ENCODE data around the gene ZNRF2.

The ZNRF2 gene

GRCh38 chr7:30268586-30268985, 15.8 kb upstream of the ZNRF2 start:
- Histone ChIP-seq H3K4me1 (peaks cover 7% of the 10 kb centered on the region), H3K9me3 (ENCODE audit: control insufficient read depth, low read length) (no peaks in the 10 kb centered on the region), H3K4me3 (ENCODE audit: low read depth, low read length) (no peak overlapping the region), H3K9ac (no peak overlapping the region), H3K4me2 (ENCODE audit: low read length) (no peak overlapping the region), H3K27ac (no peak overlapping the region), H3K36me3 (ENCODE audit: control insufficient read depth, insufficient read depth, low read length) (no peaks in the 10 kb centered on the region), H2AFZ (no peak overlapping the region), H3K79me2 (no peaks in the 10 kb centered on the region), H3K27me3 (ENCODE audit: control insufficient read depth, insufficient read depth, low read length) (no peaks in the 10 kb centered on the region)
- TF ChIP-seq CTCF (IDR thresholded peaks at IDR 0.05): no peak

GRCh38 chr7:30269490-30269889, 14.9 kb upstream of the ZNRF2 start:
- Histone ChIP-seq H3K27ac (peak overlapping the region; percentile 11), H3K27me3 (ENCODE audit: control insufficient read depth, insufficient read depth, low read length) (no peaks in the 10 kb centered on the region), H3K36me3 (ENCODE audit: control insufficient read depth, insufficient read depth, low read length) (no peaks in the 10 kb centered on the region), H3K79me2 (no peaks in the 10 kb centered on the region), H3K9me3 (ENCODE audit: control insufficient read depth, low read length) (no peaks in the 10 kb centered on the region), H3K4me1 (peaks cover 7% of the 10 kb centered on the region), H2AFZ (peak overlapping the region; percentile 68), H3K4me2 (ENCODE audit: low read length) (no peak overlapping the region), H3K4me3 (ENCODE audit: low read depth, low read length) (no peak overlapping the region), H3K9ac (no peak overlapping the region)
- no peak for TF ChIP-seq CTCF (IDR thresholded peaks at IDR 0.05)

- no peak overlapping the region for H3K4me3 ChIP-seq (ENCODE audit: low read depth, low read length)
- H3K9me3 ChIP-seq (ENCODE audit: control insufficient read depth, low read length): no peaks in the 10 kb centered on the region
- no peak overlapping the region for H3K4me2 ChIP-seq (ENCODE audit: low read length)
- no peak overlapping the region for H3K9ac ChIP-seq
- H3K36me3 ChIP-seq (ENCODE audit: control insufficient read depth, insufficient read depth, low read length): no peaks in the 10 kb centered on the region
- H3K4me1 ChIP-seq: peaks cover 7% of the 10 kb centered on the region
- H3K27ac ChIP-seq: no peak overlapping the region
- H3K79me2 ChIP-seq: no peaks in the 10 kb centered on the region
- H3K27me3 ChIP-seq (ENCODE audit: control insufficient read depth, insufficient read depth, low read length): no peaks in the 10 kb centered on the region
- no peak overlapping the region for H2AFZ ChIP-seq
- TF ChIP-seq CTCF (IDR thresholded peaks at IDR 0.05): no peak
These were observed 13.5 kb upstream of the ZNRF2 start for GRCh38 chr7:30270921-30271320.

GRCh38 chr7:30272126-30272525, 12.3 kb upstream of the ZNRF2 start:
- H3K4me2 ChIP-seq (ENCODE audit: low read length): no peak overlapping the region
- H3K36me3 ChIP-seq (ENCODE audit: control insufficient read depth, insufficient read depth, low read length): no peaks in the 10 kb centered on the region
- H3K4me3 ChIP-seq (ENCODE audit: low read depth, low read length): no peak overlapping the region
- no peak for TF ChIP-seq CTCF (IDR thresholded peaks at IDR 0.05)
- H3K27ac ChIP-seq: no peak overlapping the region
- H3K27me3 ChIP-seq (ENCODE audit: control insufficient read depth, insufficient read depth, low read length): no peaks in the 10 kb centered on the region
- no peaks in the 10 kb centered on the region for H3K79me2 ChIP-seq
- no peak overlapping the region for H2AFZ ChIP-seq
- no peaks in the 10 kb centered on the region for H3K9me3 ChIP-seq (ENCODE audit: control insufficient read depth, low read length)
- peaks cover 7% of the 10 kb centered on the region for H3K4me1 ChIP-seq
- no peak overlapping the region for H3K9ac ChIP-seq

- no peak overlapping the region for H3K27ac ChIP-seq
- H2AFZ ChIP-seq: no peak overlapping the region
- H3K79me2 ChIP-seq: no peaks in the 10 kb centered on the region
- H3K27me3 ChIP-seq (ENCODE audit: control insufficient read depth, insufficient read depth, low read length): no peaks in the 10 kb centered on the region
- H3K4me1 ChIP-seq: peaks cover 7% of the 10 kb centered on the region
- H3K9me3 ChIP-seq (ENCODE audit: control insufficient read depth, low read length): no peaks in the 10 kb centered on the region
- no peak for TF ChIP-seq CTCF (IDR thresholded peaks at IDR 0.05)
- H3K4me2 ChIP-seq (ENCODE audit: low read length): no peak overlapping the region
- no peak overlapping the region for H3K4me3 ChIP-seq (ENCODE audit: low read depth, low read length)
- H3K36me3 ChIP-seq (ENCODE audit: control insufficient read depth, insufficient read depth, low read length): no peaks in the 10 kb centered on the region
- H3K9ac ChIP-seq: no peak overlapping the region
These were observed 10.8 kb upstream of the ZNRF2 start for GRCh38 chr7:30273552-30273951.
